GM12891 (cell line): ENCODE data around the gene SPOCK1.

Experiments
- POLR2A ChIP-seq: IDR thresholded peaks from 2 replicates; pipeline ENCODE4 v1.6.1; 2011; ENCODE audit warnings: low read depth, low read length, control low read depth
- POLR2AphosphoS5 ChIP-seq: IDR thresholded peaks from 2 replicates; pipeline ENCODE4 v1.6.1; 2011; ENCODE audit warnings: low read depth, low read length, control low read depth
- TAF1 ChIP-seq: IDR thresholded peaks from 2 replicates; pipeline ENCODE4 v1.6.1; 2011; ENCODE audit warnings: low read depth, low read length, control low read depth

- TF ChIP-seq POLR2A (no peak), POLR2AphosphoS5 (no peak), TAF1 (no peak)
These were observed 464.9 kb downstream of the SPOCK1 start for GRCh38 chr5:137034213-137034612.
